ENCODE results near the gene FMNL2. TPM values are rescaled to one million over a fixed set of nuclear protein-coding genes. Genes with fewer than 3 reads are reported as not detected.

The FMNL2 gene
- polyA plus RNA-seq, 3 donors: 5.0 to 41.3 (median 22.3) TPM

DNA sequence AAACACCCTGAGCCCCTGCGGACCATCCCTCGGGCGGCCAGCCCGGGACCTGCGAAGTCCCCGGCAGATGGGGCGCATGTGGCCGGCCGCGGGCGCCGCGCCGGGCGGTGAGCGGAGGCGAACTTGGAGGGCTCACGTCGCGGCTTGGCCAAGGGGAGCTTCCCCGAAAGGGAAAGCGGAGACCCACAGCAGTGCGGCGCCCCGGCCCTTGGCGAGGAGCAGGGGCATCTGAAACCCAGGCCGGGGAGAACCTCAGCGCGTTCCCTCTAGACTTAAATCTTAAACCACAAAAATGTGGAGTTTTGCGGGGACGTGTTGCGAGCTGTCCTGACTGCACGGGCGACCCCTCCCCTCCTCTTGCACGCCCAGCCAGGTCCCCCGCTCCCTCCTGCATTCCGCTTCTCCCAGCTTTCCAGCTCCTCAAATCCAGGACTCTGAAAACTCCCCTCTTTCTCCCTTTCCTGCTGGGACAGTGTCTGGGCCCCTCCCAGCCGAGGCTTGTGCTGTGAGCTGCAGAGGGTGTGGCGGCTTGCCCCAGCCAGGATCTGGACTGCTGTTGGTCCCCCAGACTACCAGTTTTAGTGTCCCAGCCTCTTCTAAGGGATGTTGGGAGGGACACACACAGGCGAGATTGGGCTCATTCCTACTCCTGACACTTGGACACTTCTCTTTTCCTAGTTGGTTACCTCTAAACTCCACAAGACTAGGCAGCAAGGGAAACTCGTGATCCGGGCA, 1.3 kb downstream of the FMNL2 start:
- no peak overlapping the region for H3K27ac ChIP-seq (ENCODE audit: low read depth, low read length)
- 3 to 4% (median 4%) methylated on average over 42 of the region's 42 CpGs for WGBS, 3 donors

GRCh38 chr2:152336854-152337510, 2.0 kb downstream of the FMNL2 start:
- H3K27ac ChIP-seq (ENCODE audit: low read depth, low read length): no peak overlapping the region
- WGBS, 3 donors: 31 to 43% (median 41%) methylated on average over 12 of the region's 12 CpGs

- H3K27ac ChIP-seq (ENCODE audit: low read depth, low read length): no peak overlapping the region
- WGBS, 3 donors: 45 to 50% (median 47%) methylated on average over 2 of the region's 2 CpGs
Measured at GRCh38 chr2:152337511-152337903, 2.5 kb downstream of the FMNL2 start.

DNA sequence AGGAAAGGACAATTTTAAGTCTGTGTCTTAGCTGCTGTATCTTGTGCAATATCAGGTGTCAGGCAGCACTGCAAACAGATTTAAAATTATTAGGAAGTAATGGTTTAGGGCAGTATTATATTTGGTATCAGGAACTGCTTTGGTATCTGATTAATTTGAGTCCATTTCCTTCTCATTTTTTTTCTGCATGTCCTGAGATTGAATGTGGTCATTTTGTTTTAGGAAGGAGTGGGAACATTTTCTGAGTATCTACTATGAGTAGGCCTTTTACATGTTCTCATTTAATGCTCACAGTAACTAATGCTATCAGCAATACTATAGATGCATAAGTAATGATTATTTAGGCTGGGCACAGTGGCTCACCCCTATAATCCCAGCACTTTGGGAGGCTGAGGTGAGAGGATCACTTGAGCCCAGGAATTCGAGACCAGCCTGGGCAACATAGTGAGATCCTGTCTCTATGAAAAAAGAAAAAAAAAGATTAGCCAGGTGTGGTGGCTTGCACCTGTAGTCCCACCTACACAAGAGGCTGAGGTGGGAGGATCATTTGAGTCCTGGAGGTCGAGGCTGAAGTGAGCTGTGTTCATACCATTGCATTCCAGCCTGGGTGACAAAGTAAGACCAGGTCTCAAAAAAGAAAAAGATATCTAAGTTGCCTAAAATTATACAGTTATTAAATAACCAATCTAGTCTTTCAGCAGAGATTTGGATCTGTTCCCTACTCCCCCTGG, 4.7 kb downstream of the FMNL2 start:
- no peak overlapping the region for H3K27ac ChIP-seq (ENCODE audit: low read depth, low read length)
- WGBS, 3 donors: 93 to 96% (median 95%) methylated on average over 2 of the region's 2 CpGs

GRCh38 chr2:152342259-152343046, 7.5 kb downstream of the FMNL2 start:
- WGBS, 3 donors: 93 to 99% (median 95%) methylated on average over 4 of the region's 4 CpGs
- H3K27ac ChIP-seq (ENCODE audit: low read depth, low read length): no peak overlapping the region

- H3K27ac ChIP-seq (ENCODE audit: low read depth, low read length): no peak overlapping the region
- 78 to 87% (median 83%) methylated on average over 4 of the region's 4 CpGs for WGBS, 3 donors
Measured at GRCh38 chr2:152343426-152343825, 8.5 kb downstream of the FMNL2 start.

- no peak overlapping the region for H3K27ac ChIP-seq (ENCODE audit: low read depth, low read length)
Measured at GRCh38 chr2:152344579-152345195, 9.7 kb downstream of the FMNL2 start.

DNA sequence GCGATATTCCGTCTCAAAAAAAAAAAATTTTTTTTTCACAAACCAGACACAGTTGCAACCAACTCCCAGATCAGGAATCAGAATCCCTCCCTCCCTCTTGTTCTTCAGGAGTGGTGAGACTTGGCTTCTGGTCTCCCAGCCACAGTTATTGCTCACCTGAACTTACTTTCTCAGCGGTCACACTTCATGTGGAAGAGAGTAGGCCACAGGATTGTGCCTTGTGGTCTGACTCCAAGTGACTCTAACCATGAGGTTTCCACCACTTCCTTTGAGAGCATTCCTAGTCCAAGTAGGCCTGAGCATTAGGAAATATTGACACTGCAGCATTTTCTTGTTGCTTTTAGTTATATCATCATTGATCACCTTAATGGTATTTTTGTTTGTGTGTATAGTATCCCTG, 12.1 kb downstream of the FMNL2 start:
- no peak overlapping the region for H3K27ac ChIP-seq (ENCODE audit: low read depth, low read length)
- 92 to 95% (median 94%) methylated on average over 3 of the region's 3 CpGs for WGBS, 3 donors

- no peak overlapping the region for H3K27ac ChIP-seq (ENCODE audit: low read depth, low read length)
- 55 to 82% (median 78%) methylated on average over 3 of the region's 3 CpGs for WGBS, 3 donors
Measured at GRCh38 chr2:152348388-152348787, 13.4 kb downstream of the FMNL2 start.

- WGBS, 3 donors: 66 to 84% (median 82%) methylated on average over 1 of the region's 1 CpG
- H3K27ac ChIP-seq (ENCODE audit: low read depth, low read length): no peak overlapping the region
Measured at GRCh38 chr2:152349416-152349815, 14.4 kb downstream of the FMNL2 start.

DNA sequence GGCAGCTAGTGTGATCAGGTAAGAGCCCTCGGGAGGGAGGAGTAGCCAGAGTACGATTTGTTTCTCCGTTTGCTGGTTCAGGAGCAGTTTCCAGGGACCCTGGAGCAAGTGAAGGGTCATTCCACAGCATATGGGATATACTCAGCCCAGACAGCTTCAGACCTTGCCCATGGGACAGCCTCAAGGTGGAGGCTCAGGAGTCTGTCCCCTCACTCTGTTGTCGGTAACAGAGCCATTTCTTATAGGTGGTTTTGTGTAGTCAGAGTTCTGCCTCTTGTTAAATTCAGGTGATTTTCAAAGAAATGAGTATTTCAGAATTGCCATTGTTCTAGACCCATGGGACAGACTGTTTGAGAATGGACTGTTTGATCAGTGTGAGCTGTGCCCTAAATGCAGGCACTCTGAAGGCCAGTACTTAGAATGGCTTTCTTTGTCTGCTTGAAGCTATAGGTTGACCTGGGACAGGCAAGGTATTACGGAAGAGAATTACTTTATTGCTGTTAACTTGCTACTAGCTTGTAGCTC, 15.2 kb downstream of the FMNL2 start:
- H3K27ac ChIP-seq (ENCODE audit: low read depth, low read length): no peak overlapping the region
- 93 to 98% (median 95%) methylated on average over 5 of the region's 5 CpGs for WGBS, 3 donors

GRCh38 chr2:152352616-152353015, 17.6 kb downstream of the FMNL2 start:
- no peak overlapping the region for H3K27ac ChIP-seq (ENCODE audit: low read depth, low read length)

DNA sequence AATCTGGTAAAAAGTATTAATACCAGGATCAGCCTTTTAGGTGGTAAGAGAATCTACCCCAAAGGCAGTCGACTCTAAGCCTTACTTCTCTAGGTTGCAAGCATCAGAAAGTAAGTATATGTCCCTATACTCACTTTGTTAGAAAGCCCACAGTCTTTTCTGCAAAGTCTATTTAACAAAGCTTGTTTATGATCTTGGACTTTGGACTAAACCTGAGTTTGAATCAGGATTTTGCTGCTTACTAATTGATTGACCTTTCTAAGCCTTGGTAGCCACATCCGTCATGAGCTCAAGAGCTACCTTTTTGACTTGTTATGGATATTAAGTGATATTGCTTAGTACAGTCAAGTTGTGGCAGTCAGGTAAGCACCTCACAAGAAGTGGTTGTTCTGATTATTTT, 18.4 kb downstream of the FMNL2 start:
- 70 to 94% (median 94%) methylated on average over 2 of the region's 2 CpGs for WGBS, 3 donors
- H3K27ac ChIP-seq (ENCODE audit: low read depth, low read length): no peak overlapping the region

DNA sequence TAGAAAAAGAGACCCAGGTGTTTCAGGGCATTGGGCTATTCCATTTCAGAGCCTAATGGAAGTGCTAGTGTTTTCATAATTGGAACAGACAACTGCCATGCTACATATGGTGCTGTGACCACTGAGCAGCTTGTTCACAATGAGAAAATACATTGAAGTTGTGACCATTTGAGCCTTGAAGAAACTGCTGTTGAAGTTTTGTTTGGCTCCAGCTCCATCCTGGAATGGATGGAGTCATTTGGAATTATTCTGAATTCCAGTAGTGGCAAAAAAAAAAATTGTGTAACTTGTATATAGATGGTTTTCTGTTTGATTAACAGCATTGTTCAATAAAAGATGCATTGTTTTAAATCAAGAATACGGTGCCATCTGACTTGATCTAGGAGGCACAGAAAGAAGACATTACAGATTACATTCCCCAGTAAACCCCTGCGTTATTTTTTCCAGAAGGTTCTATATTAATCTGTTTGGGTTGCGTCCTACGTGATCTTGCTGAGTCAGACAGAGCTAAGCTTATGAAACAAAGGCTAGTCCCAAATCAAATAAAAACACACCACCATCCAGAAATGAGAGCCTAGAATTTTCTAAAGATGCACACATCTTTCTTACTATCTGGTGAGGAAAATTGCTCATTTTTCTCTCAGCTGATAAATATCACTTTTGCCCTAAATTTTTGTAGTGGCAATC, 19.2 kb downstream of the FMNL2 start:
- WGBS, 3 donors: 84 to 90% (median 85%) methylated on average over 4 of the region's 4 CpGs
- no peak overlapping the region for H3K27ac ChIP-seq (ENCODE audit: low read depth, low read length)

- WGBS, 3 donors: 65 to 68% (median 66%) methylated on average over 3 of the region's 3 CpGs
Measured at GRCh38 chr2:152354909-152355308, 19.9 kb downstream of the FMNL2 start.

DNA sequence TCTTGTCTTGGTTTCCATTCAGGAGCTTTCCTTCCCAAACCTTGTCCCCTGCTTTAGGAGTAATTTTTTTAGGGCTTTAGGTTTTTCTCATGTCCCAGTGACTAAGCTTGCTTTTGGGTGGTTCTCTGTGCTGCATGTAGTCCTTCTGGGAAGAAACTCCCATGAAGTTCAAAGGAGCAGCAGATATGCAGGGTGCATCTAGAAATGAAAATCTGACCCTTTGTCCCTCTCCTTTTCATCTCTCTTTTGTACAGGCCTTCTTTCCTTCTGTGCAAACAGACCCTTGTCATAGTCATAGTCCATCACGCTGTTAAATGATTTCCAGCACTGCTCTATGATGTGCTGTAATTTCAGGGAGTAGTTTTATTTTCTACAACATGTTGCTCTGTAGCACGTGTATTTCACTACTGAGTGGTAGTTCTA, 20.4 kb downstream of the FMNL2 start:
- H3K27ac ChIP-seq (ENCODE audit: low read depth, low read length): no peak overlapping the region
- WGBS, 3 donors: 74 to 81% (median 81%) methylated on average over 2 of the region's 2 CpGs

More at GRCh38 chr2:152354909-152355308, 19.9 kb downstream of the FMNL2 start:
- no peak overlapping the region for H3K27ac ChIP-seq (ENCODE audit: low read depth, low read length)

- WGBS, 3 donors: 87 to 91% (median 88%) methylated on average over 6 of the region's 6 CpGs
- no peak overlapping the region for H3K27ac ChIP-seq (ENCODE audit: low read depth, low read length)
Measured at GRCh38 chr2:152359573-152360363, 24.8 kb downstream of the FMNL2 start.

Data from adipose tissue (tissue), 3 donors.